ENCODE measurements around the gene MRPL44. TPM values are rescaled to one million over a fixed set of nuclear protein-coding genes. Genes with fewer than 3 reads are reported as not detected.

The MRPL44 gene
- total and polyA plus RNA-seq, 2 donors (not counting 1 experiment from before 2014, with no cell fraction given) = 8.9 to 26.7 TPM

GRCh38 chr2:223941579-223942277 lies 15.5 kb upstream of the MRPL44 start:
- Mint-ChIP-seq H3K27me3 (no peaks in the 10 kb centered on the region), H3K4me1 (peaks cover 61% of the 10 kb centered on the region), H3K4me3 (peak overlapping the region; percentile 76), H3K27ac (peak overlapping the region; percentile 71), H3K9me3 (ENCODE audit: insufficient read depth) (peaks cover 7% of the 10 kb centered on the region)
- peak overlapping the region in 1 of 2 donors; percentile 28 for H3K27ac ChIP-seq (ENCODE audit: low read length in 2 of 2)
- H3K79me2 ChIP-seq (ENCODE audit: control insufficient read depth, insufficient read depth, low read length) = peaks cover 93% of the 10 kb centered on the region
- POLR2A ChIA-PET = no interaction called here
- H3K9me3 ChIP-seq (ENCODE audit: control extremely low read depth in 1 of 3, control insufficient read depth in 2 of 3, insufficient read depth in 1 of 3, low read length in 2 of 3) = peaks cover 0 to 10% (median 4%) of the 10 kb centered on the region in 3 donors
- TF ChIP-seq EZH2 (IDR thresholded peaks at IDR 0.05; ENCODE audit: borderline replicate concordance, insufficient read depth, low read depth, low read length, poor library complexity, severe bottlenecking) (no peak), CTCF (IDR thresholded peaks at IDR 0.05) (no peak)
- H4K20me1 ChIP-seq (ENCODE audit: control insufficient read depth, insufficient read depth, low read length, poor library complexity, severe bottlenecking) = peaks cover 19% of the 10 kb centered on the region
- ATAC-seq (ENCODE audit: low read depth) = no peak
- H3K4me3 ChIP-seq (ENCODE audit: control extremely low read depth in 1 of 5, extremely low read depth in 1 of 5, insufficient read depth in 1 of 5, low read depth in 2 of 5, low read length in 4 of 5) = no peak overlapping the region
- 80% methylated on average over 8 of the region's 12 CpGs for WGBS (ENCODE audit: insufficient coverage)
- peaks cover 39 to 48% of the 10 kb centered on the region in 2 donors for H3K4me1 ChIP-seq (ENCODE audit: control insufficient read depth in 2 of 2, insufficient read depth in 2 of 2, low read length in 2 of 2)
- intact Hi-C loops (cut with micrococcal nuclease) = loop anchor here (10.0 kb wide), 1 partner anchor 1003 kb away; no protein-coding TSS in a partner anchor
- H3K9ac ChIP-seq (ENCODE audit: low read length) = no peak overlapping the region
- H3K27me3 ChIP-seq (replicated peaks in 1 of 4; ENCODE audit: control extremely low read depth in 1 of 4, control insufficient read depth in 3 of 4, insufficient read depth in 4 of 4, low read length in 3 of 4) = no peaks in the 10 kb centered on the region
- CTCF ChIA-PET = interaction anchor here (0.6 to 3.0 kb wide), 5 partner anchors 18 to 412 kb away, joined by 3 to 11 read pairs (median 3); no protein-coding TSS in a partner anchor
- H3K36me3 ChIP-seq (replicated peaks in 1 of 2; ENCODE audit: control extremely low read depth in 1 of 2, control insufficient read depth in 1 of 2, extremely low read depth in 1 of 2, insufficient read depth in 2 of 2, low read length in 1 of 2) = no peaks in the 10 kb centered on the region
- H3K4me2 ChIP-seq (replicated peaks; ENCODE audit: low read depth, low read length, poor library complexity, severe bottlenecking) = no peak overlapping the region
- no peak overlapping the region for H2AFZ ChIP-seq (ENCODE audit: insufficient read depth, low read depth, low read length, poor library complexity, severe bottlenecking)
- DNase-seq = no peak

DNA sequence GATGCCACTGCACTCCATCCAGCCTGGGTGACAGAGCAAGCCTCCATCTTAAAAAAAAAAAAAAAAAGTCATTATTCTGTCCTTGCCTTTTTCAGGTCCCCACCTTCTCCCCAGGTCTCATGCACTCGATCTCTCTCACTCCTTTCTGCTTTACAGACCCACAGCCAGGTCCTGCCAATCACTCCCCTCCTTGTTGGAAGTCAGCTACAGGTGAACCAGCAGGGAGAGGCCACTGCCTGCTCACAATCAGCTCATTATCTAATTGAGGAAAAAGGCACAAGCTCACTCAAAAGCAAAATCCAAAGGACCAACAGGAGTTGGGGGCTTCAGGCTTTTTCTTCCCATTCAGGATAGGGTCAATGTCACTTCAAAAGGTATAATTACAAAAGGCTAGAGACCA lies 14.1 kb upstream of the MRPL44 start:
- Histone ChIP-seq H4K20me1 (ENCODE audit: control insufficient read depth, insufficient read depth, low read length, poor library complexity, severe bottlenecking) (peaks cover 9% of the 10 kb centered on the region), H3K36me3 (replicated peaks in 1 of 2; ENCODE audit: control extremely low read depth in 1 of 2, control insufficient read depth in 1 of 2, extremely low read depth in 1 of 2, insufficient read depth in 2 of 2, low read length in 1 of 2) (no peaks in the 10 kb centered on the region), H3K4me2 (replicated peaks; ENCODE audit: low read depth, low read length, poor library complexity, severe bottlenecking) (peak overlapping the region; percentile 99), H3K9ac (ENCODE audit: low read length) (peak overlapping the region; percentile 98), H3K27me3 (replicated peaks in 1 of 4; ENCODE audit: control extremely low read depth in 1 of 4, control insufficient read depth in 3 of 4, insufficient read depth in 4 of 4, low read length in 3 of 4) (no peaks in the 10 kb centered on the region), H3K27ac (ENCODE audit: low read length in 2 of 2) (no peak overlapping the region), H3K4me1 (ENCODE audit: control insufficient read depth in 2 of 2, insufficient read depth in 2 of 2, low read length in 2 of 2) (peaks cover 31 to 46% of the 10 kb centered on the region in 2 donors), H3K79me2 (ENCODE audit: control insufficient read depth, insufficient read depth, low read length) (peaks cover 93% of the 10 kb centered on the region), H3K4me3 (ENCODE audit: control extremely low read depth in 1 of 5, extremely low read depth in 1 of 5, insufficient read depth in 1 of 5, low read depth in 2 of 5, low read length in 4 of 5) (peak overlapping the region in 1 of 5 experiments; percentile 91), H3K9me3 (ENCODE audit: control extremely low read depth in 1 of 3, control insufficient read depth in 2 of 3, insufficient read depth in 1 of 3, low read length in 2 of 3) (peaks cover 0 to 10% (median 4%) of the 10 kb centered on the region in 3 donors), H2AFZ (ENCODE audit: insufficient read depth, low read depth, low read length, poor library complexity, severe bottlenecking) (no peak overlapping the region)
- DNase-seq = no peak
- Mint-ChIP-seq H3K27me3 (no peaks in the 10 kb centered on the region), H3K27ac (peak overlapping the region; percentile 76), H3K4me1 (peaks cover 55% of the 10 kb centered on the region), H3K4me3 (peak overlapping the region; percentile 94), H3K9me3 (ENCODE audit: insufficient read depth) (peaks cover 7% of the 10 kb centered on the region)
- intact Hi-C loops (cut with micrococcal nuclease) = loop anchor here (10.0 kb wide), 1 partner anchor 1002 kb away; no protein-coding TSS in a partner anchor
- TF ChIP-seq EZH2 (IDR thresholded peaks at IDR 0.05; ENCODE audit: borderline replicate concordance, insufficient read depth, low read depth, low read length, poor library complexity, severe bottlenecking) (no peak), CTCF (IDR thresholded peaks at IDR 0.05) (no peak)
- ATAC-seq (ENCODE audit: low read depth) = no peak
- ChIA-PET POLR2A (interaction anchor here (0.7 to 1.1 kb wide), 3 partner anchors 9 to 48 kb away, joined by 3 to 4 read pairs (median 3); no protein-coding TSS in a partner anchor), CTCF (interaction anchor here (0.6 to 1.5 kb wide), 7 partner anchors 19 to 257 kb away, joined by 3 to 4 read pairs (median 4); no protein-coding TSS in a partner anchor)
- 78% methylated on average over 1 of the region's 1 CpG for WGBS (ENCODE audit: insufficient coverage)
